NCI-H82 treated with DMSO at 0.1 percent for 48 hours (cell line): ENCODE data around the gene CFAP57.

ENCODE experiments used
- DNase-seq: peaks from one replicate; lab custom pipeline; 2025; ENCODE audit not compliant: unreplicated experiment; lab: John Stamatoyannopoulos, UW

Gene CFAP57

DNA sequence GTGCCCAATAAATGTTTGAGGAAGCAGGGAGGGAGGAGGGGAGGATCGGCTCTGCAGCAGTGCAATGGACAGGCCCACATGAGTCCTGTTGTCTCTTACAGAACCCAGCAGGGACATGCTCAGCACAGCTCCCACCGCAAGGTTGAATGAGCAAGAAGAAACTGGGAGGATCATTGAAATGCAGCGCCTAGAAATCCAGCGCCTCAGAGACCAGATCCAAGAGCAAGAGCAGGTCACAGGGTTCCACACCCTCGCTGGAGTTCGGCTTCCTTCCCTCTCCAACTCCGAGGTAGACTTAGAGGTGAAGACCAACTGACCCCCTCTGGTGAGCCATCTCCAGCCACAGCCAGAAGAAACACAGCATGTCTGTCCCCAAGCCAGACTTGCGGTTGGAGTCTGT, 81.7 kb downstream of the CFAP57 start:
- no peak for DNase-seq

- no peak for DNase-seq
Observed at GRCh38 chr1:43255438-43256210, 83.5 kb downstream of the CFAP57 start.

DNA sequence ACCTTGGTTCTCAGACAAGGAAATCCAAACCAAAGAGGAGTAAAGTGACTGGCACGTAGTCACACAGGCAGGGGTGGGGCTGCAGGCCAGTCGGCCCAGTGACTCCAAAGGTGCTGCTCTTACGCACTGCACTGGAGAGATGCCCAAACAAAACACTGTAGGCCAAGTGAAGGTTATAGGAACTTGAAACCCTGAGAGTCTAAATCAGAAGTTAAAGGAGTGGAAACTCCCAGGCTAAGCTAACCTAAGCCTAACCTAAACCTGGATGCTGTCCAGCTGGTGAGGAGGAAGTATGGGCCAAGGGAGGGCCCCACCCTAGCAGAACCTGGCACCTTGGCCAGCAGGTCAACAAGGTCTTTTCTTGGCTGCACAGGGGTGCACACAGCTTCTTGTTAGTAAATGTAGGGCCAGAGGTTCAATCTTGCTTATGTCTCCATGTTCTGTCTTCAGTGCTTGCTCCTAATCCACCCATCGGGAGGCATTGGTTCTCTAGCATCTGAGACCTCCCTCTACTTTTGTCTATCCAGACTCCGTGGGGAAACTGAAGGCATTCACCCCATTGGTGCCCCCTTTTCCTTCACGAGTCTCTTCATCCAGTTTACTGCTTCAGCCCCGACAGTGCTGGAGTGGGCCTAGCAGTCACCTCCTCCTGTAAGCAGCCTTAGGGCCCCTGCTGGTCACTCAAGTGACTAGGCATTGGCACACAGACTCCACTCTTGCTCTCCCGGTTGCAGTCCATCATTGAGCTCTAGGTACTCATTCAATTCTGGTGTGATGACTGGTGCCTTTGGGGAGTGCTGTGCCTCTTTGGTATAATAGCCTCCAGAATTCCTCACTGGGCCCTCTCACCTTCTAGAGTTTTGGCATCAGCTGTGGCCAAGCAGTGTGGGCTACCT, 84.8 kb downstream of the CFAP57 start:
- no peak for DNase-seq

- no peak for DNase-seq
Observed at GRCh38 chr1:43258370-43258769, 86.2 kb downstream of the CFAP57 start.

- DNase-seq, result no peak
Observed at GRCh38 chr1:43265431-43265830, 93.3 kb downstream of the CFAP57 start.

DNA sequence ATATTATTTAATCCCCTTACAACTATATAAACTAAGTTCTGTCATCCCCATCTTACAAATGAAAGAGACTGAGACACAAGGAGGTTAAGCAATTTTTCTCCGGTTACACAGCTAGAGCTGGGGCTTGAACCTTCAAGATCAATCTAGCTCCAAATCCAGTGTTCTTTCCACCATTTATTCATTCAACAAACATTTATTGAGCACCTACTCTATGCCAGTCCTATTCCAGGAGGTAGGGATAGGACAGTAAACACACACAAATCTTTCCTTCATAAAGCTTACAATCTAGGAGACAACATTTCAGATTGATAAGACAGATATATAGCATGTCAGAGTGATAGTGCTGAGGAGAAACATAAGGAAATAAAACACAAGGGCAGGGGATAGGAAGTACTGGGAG, 94.8 kb downstream of the CFAP57 start:
- DNase-seq, result no peak

GRCh38 chr1:43267291-43267805, 95.2 kb downstream of the CFAP57 start:
- DNase-seq, result no peak

DNA sequence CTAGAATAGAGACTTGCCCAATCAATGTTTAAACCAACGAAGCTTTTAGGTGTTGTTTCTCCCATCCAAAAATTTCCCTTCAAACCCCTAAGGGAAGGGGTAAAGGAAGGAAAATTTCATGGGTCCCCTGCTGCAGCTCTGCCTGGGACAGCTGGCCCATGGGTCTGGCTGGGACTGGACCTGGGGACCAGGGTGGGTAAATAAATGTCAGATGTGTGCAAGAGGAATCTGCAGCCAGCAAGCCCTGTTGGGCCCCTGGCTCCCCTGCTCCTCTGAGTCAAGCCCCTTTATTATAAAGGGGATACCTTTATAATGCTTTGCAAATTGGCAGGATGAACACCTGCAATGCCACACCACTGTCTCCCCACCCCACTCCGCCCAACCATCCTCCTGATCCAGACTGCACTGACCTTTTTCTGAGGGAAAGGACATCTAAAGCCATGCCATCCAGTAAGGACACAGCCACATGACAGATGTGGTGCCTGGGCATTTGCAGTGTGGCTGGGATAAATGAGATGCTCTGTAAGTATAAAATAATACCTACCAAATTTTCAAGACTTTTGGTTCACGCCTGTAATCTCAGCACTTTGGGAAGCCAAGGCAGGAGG, 95.8 kb downstream of the CFAP57 start:
- no peak for DNase-seq

GRCh38 chr1:43269627-43270375, 97.7 kb downstream of the CFAP57 start, which contains the start of gene TMEM125:
TMEM125 (plus strand) TSS chr1:43269983; CDS start chr1:43272723, 2,740 bp downstream.
- no peak for DNase-seq

DNA sequence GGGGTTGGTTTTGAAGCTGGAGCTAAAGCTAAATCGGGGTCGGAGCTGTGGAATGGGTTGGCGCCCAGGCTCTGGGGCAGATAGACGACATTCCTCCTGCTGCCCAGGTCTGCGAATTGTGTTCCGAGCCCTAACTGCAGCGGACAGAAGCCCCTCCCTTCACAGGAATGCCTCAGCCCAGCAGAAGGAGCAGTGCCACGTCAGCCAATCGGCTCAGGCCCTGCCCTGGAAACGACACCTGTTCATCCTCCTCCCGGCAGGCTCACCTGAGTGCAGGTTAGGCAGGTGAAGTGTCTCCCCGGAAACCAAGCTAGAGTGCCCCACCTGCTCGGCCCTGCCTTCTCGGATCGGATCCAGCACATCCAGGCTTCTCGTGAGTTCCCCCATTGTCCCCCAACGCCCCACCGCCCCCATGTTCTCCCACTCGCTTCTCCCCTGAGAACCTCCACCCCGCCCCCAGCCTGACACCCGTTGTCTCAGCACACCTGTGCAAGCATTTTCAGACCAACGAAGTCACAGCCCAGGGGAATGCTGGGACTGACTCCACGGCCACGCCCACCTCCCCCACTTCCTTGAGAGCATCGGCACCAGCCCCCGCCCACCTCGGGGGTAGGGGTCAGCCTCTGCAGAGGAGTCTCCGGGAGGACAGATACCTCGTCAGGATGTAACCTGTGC, 98.4 kb downstream of the CFAP57 start:
- DNase-seq, result no peak

DNA sequence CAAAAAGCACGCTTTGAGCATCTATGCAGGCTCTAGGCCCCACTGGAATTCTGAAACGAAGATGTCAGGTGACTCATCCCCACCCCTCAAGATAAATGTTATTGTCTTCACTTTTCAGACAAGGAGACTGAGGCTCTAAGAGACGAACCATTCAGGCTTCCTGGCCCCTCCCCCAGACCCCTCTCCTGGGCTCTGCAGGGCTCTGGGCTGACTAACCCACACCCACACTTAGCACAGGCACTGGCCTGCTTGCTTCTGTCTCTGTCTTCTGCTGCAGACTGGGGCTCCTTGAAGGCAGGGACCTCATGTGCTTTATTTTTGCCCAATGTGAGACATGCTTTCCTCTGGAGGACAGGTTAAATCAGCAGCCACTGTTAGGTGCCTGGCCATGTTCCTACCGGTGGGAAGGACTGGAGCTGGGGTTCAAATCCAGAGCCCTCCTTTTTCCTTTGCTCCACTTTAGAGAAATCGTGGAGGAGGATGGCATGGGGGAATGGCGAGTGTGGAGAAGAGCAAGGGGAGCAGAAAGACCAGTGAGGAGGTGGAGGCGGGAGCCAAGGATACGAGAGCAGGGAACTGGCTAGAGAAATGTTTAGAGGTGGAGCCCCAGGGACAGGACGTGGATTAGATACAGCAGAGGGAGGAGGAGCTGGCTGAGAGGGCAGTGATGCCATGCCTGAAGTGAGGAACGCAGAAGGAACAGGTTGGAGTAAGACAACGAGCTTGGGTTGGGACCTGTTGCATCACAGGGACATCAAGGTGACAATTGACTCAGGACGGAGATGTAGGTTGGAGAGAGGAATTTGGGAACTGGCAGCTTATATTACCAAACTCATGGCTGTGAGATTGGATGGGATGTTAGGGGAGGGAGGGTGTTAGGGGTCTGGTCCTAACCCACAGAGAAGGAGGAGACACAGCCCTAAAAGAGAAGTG, 99.3 kb downstream of the CFAP57 start:
- DNase-seq, result no peak

DNA sequence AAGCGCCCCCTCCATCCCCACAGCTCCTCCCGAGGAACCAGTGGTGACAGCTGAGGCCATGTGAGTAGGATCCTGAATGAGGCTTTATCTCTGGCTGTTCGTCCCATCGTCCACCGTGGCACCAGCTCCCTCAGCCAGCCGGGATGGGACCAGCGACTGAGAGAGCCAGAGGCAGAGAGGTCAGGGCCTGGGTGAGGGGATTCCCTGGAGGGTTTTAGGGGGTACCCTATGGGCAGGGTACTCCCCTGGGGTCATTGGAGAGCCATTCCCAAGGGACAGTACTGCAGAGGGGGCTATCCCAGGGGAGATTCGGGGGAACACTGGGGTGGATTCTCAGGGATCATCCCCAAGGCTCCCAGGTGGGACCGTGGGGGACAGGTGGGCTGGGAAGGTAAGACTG, 100.0 kb downstream of the CFAP57 start:
- DNase-seq, result no peak

- DNase-seq, result no peak
Observed at GRCh38 chr1:43272576-43273571, 100.7 kb downstream of the CFAP57 start.

DNA sequence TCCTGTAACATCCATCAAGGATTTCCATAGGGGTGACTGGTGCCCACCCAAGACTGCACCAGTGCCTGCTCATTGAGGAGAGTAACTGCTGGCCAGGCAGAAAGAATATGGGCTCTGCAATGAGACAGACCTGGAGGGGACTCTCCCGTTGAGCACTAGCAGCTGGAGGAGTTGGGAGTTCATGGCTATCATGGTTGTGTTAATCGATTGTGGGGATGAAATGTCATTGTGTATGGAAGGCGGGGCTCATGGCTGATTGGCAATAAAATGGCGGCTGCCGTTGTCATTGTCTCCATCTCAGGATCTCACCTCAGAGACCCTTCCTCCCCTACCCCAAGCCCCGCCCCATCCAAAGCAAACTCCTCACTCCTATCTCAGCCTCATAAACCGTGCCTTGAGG, 101.6 kb downstream of the CFAP57 start:
- no peak for DNase-seq

DNA sequence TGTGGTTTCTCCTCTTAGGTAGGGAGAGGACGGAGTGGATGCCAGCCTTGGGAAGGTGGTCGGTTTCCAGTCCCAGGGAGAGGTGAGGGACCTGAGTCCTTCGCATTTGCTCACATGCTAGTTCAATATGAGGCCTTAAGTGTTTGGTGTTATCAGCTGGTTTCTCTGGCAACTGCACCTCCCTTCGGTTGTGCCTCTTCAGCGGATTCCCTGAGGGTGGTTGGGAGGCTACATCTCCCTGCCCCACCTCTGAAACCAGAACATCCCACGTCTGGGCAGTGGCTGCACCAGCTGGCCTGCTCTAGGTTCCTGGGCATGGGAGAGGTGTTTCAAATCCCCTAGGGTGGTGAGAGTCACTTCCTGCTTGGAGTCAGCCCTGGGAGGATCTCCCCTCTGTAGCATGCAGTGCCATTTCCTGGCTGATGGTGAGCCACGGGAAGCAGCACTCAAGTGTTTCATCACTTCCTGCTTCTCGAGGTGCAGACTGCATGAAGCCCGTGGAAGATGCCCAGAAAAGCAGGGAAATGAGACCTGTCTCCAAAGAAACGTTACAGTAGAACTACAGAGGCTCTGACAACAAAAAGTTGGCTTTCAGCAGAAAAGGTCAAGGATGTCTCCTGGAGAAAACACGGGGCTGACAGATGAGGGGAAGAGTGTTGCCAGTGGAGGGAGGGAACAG, 102.1 kb downstream of the CFAP57 start:
- no peak for DNase-seq

GRCh38 chr1:43274804-43275180, 102.7 kb downstream of the CFAP57 start:
- no peak for DNase-seq

DNA sequence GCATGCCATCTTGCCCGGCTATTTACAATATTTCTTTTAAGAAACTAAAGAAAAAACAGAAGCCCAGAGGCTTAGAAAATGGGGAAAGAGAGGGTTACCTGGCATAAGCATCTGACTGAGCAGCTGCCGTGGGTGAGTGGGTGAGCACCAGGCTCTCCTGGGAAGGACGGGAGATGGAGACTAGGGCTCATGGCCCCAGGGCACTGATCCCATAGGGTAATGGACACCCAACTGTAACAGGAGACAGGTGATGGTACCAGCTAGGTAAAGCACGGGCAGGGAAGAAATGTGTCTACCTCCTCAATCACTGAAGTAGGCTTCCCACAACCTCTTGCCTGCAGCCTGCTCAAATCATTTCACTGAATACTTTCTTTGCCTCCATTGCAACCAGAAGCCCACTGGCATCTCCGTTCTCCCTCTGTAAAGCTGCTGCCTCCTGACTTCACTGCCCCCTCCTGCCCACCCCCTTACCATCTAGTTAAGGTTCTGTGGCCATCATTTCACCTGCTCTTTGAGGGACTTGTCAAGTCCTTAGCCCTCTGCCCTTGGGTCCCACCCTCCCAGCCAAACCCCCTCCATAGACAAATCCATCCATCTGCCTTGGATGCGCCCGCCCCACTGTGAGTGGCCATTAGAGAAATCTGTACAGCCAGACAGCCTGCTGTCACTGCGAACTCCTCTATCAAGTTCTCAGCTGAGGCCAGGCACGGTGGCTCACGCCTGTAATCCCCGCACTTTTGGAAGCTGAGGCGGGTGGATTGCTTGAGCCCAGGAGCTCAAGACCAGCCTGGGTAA, 103.9 kb downstream of the CFAP57 start:
- no peak for DNase-seq
